Heart right ventricle (tissue), 16 donors: ENCODE measurements around the gene YARS1. TPM values are rescaled to one million over a fixed set of nuclear protein-coding genes. Genes with fewer than 3 reads are reported as not detected.
"Not testable (repeated sequence)": the region's sequence is repeated elsewhere in the genome, so short reads cannot be mapped to it uniquely, and the experiment has no call there.

Experiments
- ATAC-seq, 8 donors: fragments of 200-7000 bp; cut with Tn5 transposase; one replicate each; pipeline ENCODE4 v1.9.1; 2020; ENCODE audit warnings: mild to moderate bottlenecking in 8 of 8, moderate library complexity in 8 of 8, moderate number of reproducible peaks in 1 of 8
- DNase-seq, 2 donors: peaks; one replicate each; pipeline ENCODE4 v3.0.0-alpha.2; 2020
- H3K27ac ChIP-seq, 10 donors: fragments of 200-600 bp; sonication (generic) in 2 of 10; one replicate each; pipeline versions ENCODE4 v1.5.0 to v1.8.0; 2020 to 2022; ENCODE audit warnings: mild to moderate bottlenecking in 3 of 10
- H3K27me3 ChIP-seq, 7 donors: fragments of 200-600 bp; one replicate each; pipeline ENCODE4 v1.8.0; 2021 to 2022; ENCODE audit warnings: mild to moderate bottlenecking in 2 of 7
- H3K36me3 ChIP-seq, 9 donors: fragments of 200-600 bp; sonication (generic) in 1 of 9; one replicate each; pipeline versions ENCODE4 v1.5.0 to v1.8.0; 2020 to 2022; ENCODE audit warnings: mild to moderate bottlenecking in 2 of 9
- H3K4me1 ChIP-seq, 9 donors: fragments of 200-600 bp; sonication (generic) in 1 of 9; one replicate each; pipeline versions ENCODE4 v1.5.0 to v1.8.0; 2020 to 2022; ENCODE audit warnings: mild to moderate bottlenecking in 4 of 9
- H3K4me3 ChIP-seq, 10 donors: fragments of 200-600 bp; sonication (generic) in 2 of 10; one replicate each; pipeline versions ENCODE4 v1.5.0 to v1.8.0; 2020 to 2022; ENCODE audit warnings: mild to moderate bottlenecking in 7 of 10, moderate library complexity in 2 of 10
- H3K9me3 ChIP-seq, 11 donors: fragments of 200-600 bp in 10 of 11; sonication (generic) in 2 of 11; one replicate each; pipeline versions ENCODE4 v1.5.0 to v1.8.0; 2013 to 2022; ENCODE audit warnings: mild to moderate bottlenecking in 2 of 11, control low read depth in 1 of 11, moderate library complexity in 1 of 11
- CTCF ChIP-seq, 9 donors: fragments of 200-600 bp; sonication (generic) in 2 of 9; IDR thresholded peaks; one replicate each; pipeline versions ENCODE4 v1.5.0 to v1.8.0; 2021 to 2022; ENCODE audit warnings: antibody characterized with exemption in 9 of 9, mild to moderate bottlenecking in 5 of 9, moderate library complexity in 1 of 9
- WGBS, 2 donors: extraction: QIAGEN DNeasy Blood & Tissue Kit; methylation state at CpG; one replicate each; pipeline ENCODE4 v1.1.7; 2013; ENCODE audit warnings: inconsistent platforms in 1 of 2; 5-methylcytosine and 5-hydroxymethylcytosine counted together
- intact Hi-C, 10 donors: fragments of 100-400 bp; cut with DNase I; formaldehyde crosslinking; loops; one replicate each; pipeline versions ENCODE4 v1.11.1 to v1.14.2; 2022
- polyA plus RNA-seq, 2 donors: library from polyadenylated mRNA; stranded (reverse); fragments of 200-250 nt; gene quantifications; one replicate each; pipeline ENCODE4 v1.2.3, GENCODE V29; 2013
- total RNA-seq, 10 donors: library from RNA; stranded (reverse); fragmentation: NEBNext Ultra II Directional in 3 of 10; extraction: Animal tissue kit (Norgen Biotek cat#: 25700) in 3 of 10; gene quantifications; one replicate each; pipeline versions ENCODE4 v1.2.1 to v1.2.4, GENCODE V29; 2021 to 2023
- donor health status: Arrhythmogenic right ventricular cardiomyopathy.
- donor health status: ischemic (EF 13 %, LVEDD 7.1; RV severe dilation, severe dysfunction).
- donor health status: healthy with polysubstance abuse.
- donor health status: DM: no; HTN: yes; CAD: no.
- donor health status: DM: no; HTN: no; CAD: no.
- donor health status: ischemic (EF 25% LVEDD 6.9; RV normal size, moderate dysfunction).
- donor health status: ischemic (EF 25% LVEDD 5.7; RV mildly dilated, moderate dysfunction).
- donor health status: healthy.
- donor health status: DM: yes; HTN: yes; CAD: no.
- donor health status: Ischemic cardiomyopathy.
- donor health status: ischemic (EF 35%, LVEDD 5.7; RV mildly dilated, moderate dysfunction).
- donor health status: nonischemic (EF 11% LVEDD 7.7; RV severe dilation, severe dysfunction).
- donor health status: DM: yes; HTN: yes; CAD: no.
- donor health status: PGD.
- donor health status: ischemic (EF 29% LVEDD 5.4; RV normal size, mild dysfunction).
- donor health status: nonischemic (EF 23%, LVEDD 6.1; RV moderate dilation, normal function).

Gene YARS1
- total and polyA plus RNA-seq, 12 donors: 20.5 to 48.5 (median 31.0) TPM

- H3K9me3 ChIP-seq: no peaks in the 10 kb centered on the region
- 81% methylated on average over 5 of the region's 5 CpGs for WGBS, 2 donors
- TF ChIP-seq CTCF (IDR thresholded peaks at IDR 0.05): no peak
- H3K4me1 ChIP-seq: peaks cover 0 to 36% (median 21%) of the 10 kb centered on the region in 9 donors
- no peaks in the 10 kb centered on the region for H3K27me3 ChIP-seq
- no peak overlapping the region for H3K27ac ChIP-seq
- ATAC-seq (no peak), DNase-seq (no peak)
- H3K36me3 ChIP-seq: peaks cover 0 to 75% (median 5%) of the 10 kb centered on the region in 9 donors
- intact Hi-C loops: loop anchor here in 1 of 10 donors (10.0 kb wide), 1 partner anchor 274 kb away; the partner anchor contains the start of gene AZIN2
- no peak overlapping the region for H3K4me3 ChIP-seq
Measured at GRCh38 chr1:32810358-32810757, 6.8 kb downstream of the YARS1 start.

DNA sequence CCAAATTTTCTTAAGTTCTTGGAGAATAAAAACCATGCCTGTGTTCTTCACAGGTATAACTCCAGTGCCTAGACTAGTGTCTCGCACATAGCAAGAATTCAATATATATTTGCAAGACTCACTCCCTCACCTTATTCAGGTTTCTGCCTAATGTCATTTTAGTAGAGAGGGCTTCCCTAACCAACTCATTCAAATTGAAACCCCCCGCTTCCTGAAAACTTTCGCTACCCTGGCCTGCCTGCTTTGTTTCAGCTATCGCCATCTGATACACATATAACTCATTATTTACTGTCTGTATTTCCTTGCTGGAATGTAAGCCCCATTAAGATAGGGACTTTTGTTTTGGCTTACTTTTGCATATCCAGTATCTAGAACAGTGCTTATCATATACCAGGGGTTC lies 8.6 kb downstream of the YARS1 start:
- intact Hi-C loops: no loop called here
- peaks cover 0 to 67% (median 5%) of the 10 kb centered on the region in 9 donors for H3K36me3 ChIP-seq
- no peak for TF ChIP-seq CTCF (IDR thresholded peaks at IDR 0.05)
- 98 to 99% methylated on average over 4 of the region's 4 CpGs for WGBS, 2 donors
- H3K27ac ChIP-seq: no peak overlapping the region
- ATAC-seq: no peak
- peaks cover 0 to 24% (median 9%) of the 10 kb centered on the region in 9 donors for H3K4me1 ChIP-seq
- no peak overlapping the region for H3K4me3 ChIP-seq
- no peaks in the 10 kb centered on the region for H3K9me3 ChIP-seq
- DNase-seq: no peak
- no peaks in the 10 kb centered on the region for H3K27me3 ChIP-seq

- Histone ChIP-seq H3K27me3 (no peaks in the 10 kb centered on the region), H3K27ac (no peak overlapping the region), H3K4me3 (no peak overlapping the region), H3K4me1 (peaks cover 0 to 16% (median 0%) of the 10 kb centered on the region in 9 donors), H3K9me3 (no peaks in the 10 kb centered on the region), H3K36me3 (peaks cover 0 to 79% (median 5%) of the 10 kb centered on the region in 9 donors)
- ATAC-seq: peak in 3 of 8 donors; percentile 37 to 77 (median 48)
- intact Hi-C loops: no loop called here
- no peak for DNase-seq
- TF ChIP-seq CTCF (IDR thresholded peaks at IDR 0.05): no peak
- 42 to 51% methylated on average over 4 of the region's 4 CpGs for WGBS, 2 donors
Measured at GRCh38 chr1:32806910-32807523, 10.1 kb downstream of the YARS1 start.

DNA sequence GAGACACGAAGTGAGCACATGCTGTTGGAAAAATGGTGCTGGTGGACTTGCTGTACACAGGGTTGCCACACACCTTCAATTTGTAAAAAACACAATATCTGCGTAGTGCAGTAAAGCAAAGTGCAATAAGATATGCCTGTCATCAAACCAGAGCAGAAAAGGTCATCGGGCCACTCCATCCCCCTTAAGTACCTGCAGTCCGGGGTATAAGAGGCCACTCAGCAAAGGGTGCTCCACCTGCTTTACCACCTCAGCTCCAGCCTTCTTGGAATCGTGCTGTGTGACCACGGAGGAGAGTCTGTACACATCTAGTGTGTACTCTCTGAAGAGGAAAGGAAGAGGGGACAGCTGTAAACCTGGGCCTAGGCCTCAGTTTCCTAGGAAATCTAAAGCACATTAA lies 10.9 kb downstream of the YARS1 start:
- H3K27ac ChIP-seq: no peak overlapping the region
- 60 to 67% methylated on average over 6 of the region's 6 CpGs for WGBS, 2 donors
- TF ChIP-seq CTCF (IDR thresholded peaks at IDR 0.05): no peak
- no peak overlapping the region for H3K4me3 ChIP-seq
- no peaks in the 10 kb centered on the region for H3K9me3 ChIP-seq
- peaks cover 0 to 81% (median 5%) of the 10 kb centered on the region in 9 donors for H3K36me3 ChIP-seq
- H3K4me1 ChIP-seq: peaks cover 0 to 16% (median 0%) of the 10 kb centered on the region in 9 donors
- ATAC-seq (peak in 1 of 8 donors; percentile 44), DNase-seq (no peak)
- no peaks in the 10 kb centered on the region for H3K27me3 ChIP-seq
- intact Hi-C loops: no loop called here

DNA sequence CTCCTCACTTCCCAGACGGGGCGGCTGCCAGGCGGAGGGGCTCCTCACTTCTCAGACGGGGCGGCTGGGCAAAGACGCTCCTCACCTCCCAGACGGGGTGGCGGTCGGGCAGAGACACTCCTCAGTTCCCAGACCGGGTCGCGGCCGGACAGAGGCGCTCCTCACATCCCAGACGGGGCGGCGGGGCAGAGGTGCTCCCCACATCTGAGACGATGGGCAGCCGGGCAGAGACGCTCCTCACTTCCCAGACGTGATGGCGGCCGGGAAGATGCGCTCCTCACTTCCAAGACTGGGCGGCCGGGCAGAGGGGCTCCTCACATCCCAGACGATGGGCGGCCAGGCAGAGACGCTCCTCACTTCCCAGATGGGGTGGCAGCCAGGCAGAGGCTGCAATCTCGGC lies 12.7 kb downstream of the YARS1 start:
- peaks cover 0 to 82% (median 4%) of the 10 kb centered on the region in 9 donors for H3K36me3 ChIP-seq
- H3K27ac ChIP-seq, DNase-seq, H3K27me3 ChIP-seq, H3K9me3 ChIP-seq, H3K4me3 ChIP-seq, ATAC-seq, intact Hi-C loops: not testable (repeated sequence)
- peaks cover 0 to 16% (median 0%) of the 10 kb centered on the region in 9 donors for H3K4me1 ChIP-seq
- WGBS, 2 donors: 97 to 98% methylated on average over 26 to 27 of the region's 30 CpGs
